Left kidney (tissue), 2 donors: Measurements from ENCODE around the gene WDPCP. TPM values are rescaled to one million over a fixed set of nuclear protein-coding genes. Genes with fewer than 3 reads are reported as not detected.
"Not testable (repeated sequence)": the region's sequence is repeated elsewhere in the genome, so short reads cannot be mapped to it uniquely, and the experiment has no call there.

Experiments used
- DNase-seq: peaks from one replicate; pipeline ENCODE4 v3.0.0-alpha.2; 2013
- polyA plus RNA-seq: library from polyadenylated mRNA; unstranded; fragments of 120-200 nt; gene quantifications from one replicate; pipeline ENCODE4 v1.2.1, GENCODE V29; 2013; ENCODE audit not compliant: insufficient read length

The WDPCP gene
- polyA plus RNA-seq, 1 donor = 16.4 TPM

- no peak for DNase-seq
These were observed 223.4 kb downstream of the WDPCP start for GRCh38 chr2:63364866-63365265.

GRCh38 chr2:63357722-63358121, 230.6 kb downstream of the WDPCP start:
- DNase-seq = not testable (repeated sequence)

GRCh38 chr2:63347361-63347760, 240.9 kb downstream of the WDPCP start:
- no peak for DNase-seq

GRCh38 chr2:63346411-63346810, 241.9 kb downstream of the WDPCP start:
- no peak for DNase-seq

- DNase-seq = no peak
These were observed 243.0 kb downstream of the WDPCP start for GRCh38 chr2:63345285-63345633.

- DNase-seq = no peak
These were observed 243.5 kb downstream of the WDPCP start for GRCh38 chr2:63344575-63345284.

- DNase-seq = no peak
These were observed 244.7 kb downstream of the WDPCP start for GRCh38 chr2:63343397-63344109.

- DNase-seq = no peak
These were observed 247.8 kb downstream of the WDPCP start for GRCh38 chr2:63340443-63340842.

GRCh38 chr2:63334910-63335309, 253.4 kb downstream of the WDPCP start:
- no peak for DNase-seq

- DNase-seq = no peak
These were observed 261.8 kb downstream of the WDPCP start for GRCh38 chr2:63326473-63326872.

GRCh38 chr2:63323662-63324061, 264.6 kb downstream of the WDPCP start:
- DNase-seq = not testable (repeated sequence)

- not testable (repeated sequence) for DNase-seq
These were observed 266.3 kb downstream of the WDPCP start for GRCh38 chr2:63321973-63322372.

GRCh38 chr2:63320669-63321068, 267.6 kb downstream of the WDPCP start:
- DNase-seq = no peak

- DNase-seq = no peak
These were observed 277.7 kb downstream of the WDPCP start for GRCh38 chr2:63310614-63311013.

- no peak for DNase-seq
These were observed 286.8 kb downstream of the WDPCP start for GRCh38 chr2:63301481-63301880.

GRCh38 chr2:63300835-63301234, 287.4 kb downstream of the WDPCP start:
- DNase-seq = no peak

- DNase-seq = no peak
These were observed 300.3 kb downstream of the WDPCP start for GRCh38 chr2:63287956-63288355.

- not testable (repeated sequence) for DNase-seq
These were observed 301.8 kb downstream of the WDPCP start for GRCh38 chr2:63286520-63286919.

- no peak for DNase-seq
These were observed 305.0 kb downstream of the WDPCP start for GRCh38 chr2:63283273-63283672.

- no peak for DNase-seq
These were observed 315.7 kb downstream of the WDPCP start for GRCh38 chr2:63272560-63272959.

GRCh38 chr2:63270717-63271116, 317.6 kb downstream of the WDPCP start:
- no peak for DNase-seq

GRCh38 chr2:63268946-63269345, 319.3 kb downstream of the WDPCP start:
- DNase-seq = no peak

- no peak for DNase-seq
These were observed 327.1 kb downstream of the WDPCP start for GRCh38 chr2:63261137-63261621.

GRCh38 chr2:63257473-63257872, 330.8 kb downstream of the WDPCP start:
- DNase-seq = no peak
